ENCODE measurements around the gene TTLL1. TPM values are rescaled to one million over a fixed set of nuclear protein-coding genes. Genes with fewer than 3 reads are reported as not detected.

Gene TTLL1
- polyA plus RNA-seq, 1 donor (not counting 4 experiments of a cell fraction or from before 2014, with no cell fraction given): 3.5 TPM

DNA sequence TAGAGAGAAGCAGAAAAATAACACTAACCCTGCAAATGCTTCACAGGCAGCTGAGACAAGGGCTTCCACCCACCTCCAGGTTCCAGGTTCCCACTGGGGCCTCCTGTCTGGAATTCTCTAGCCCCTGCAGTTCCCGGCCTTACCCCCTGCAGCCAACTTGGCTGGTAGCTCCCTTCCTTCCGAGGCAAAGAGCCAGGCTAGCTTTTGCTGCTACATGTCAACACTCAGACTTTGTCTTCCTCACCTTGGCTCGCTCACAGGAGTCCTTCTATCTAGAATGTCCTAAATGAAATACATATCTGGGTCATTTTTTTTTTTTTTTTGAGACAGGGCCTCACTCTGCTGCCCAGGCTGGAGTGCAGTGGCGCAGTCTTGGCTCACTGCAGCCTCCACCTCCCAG is 9.9 kb upstream of the TTLL1 start:
- FAIRE-seq: peak; percentile 26
- H3K27me3 ChIP-seq (ENCODE audit: control insufficient read depth, extremely low read depth, insufficient read depth, low read length): no peaks in the 10 kb centered on the region

DNA sequence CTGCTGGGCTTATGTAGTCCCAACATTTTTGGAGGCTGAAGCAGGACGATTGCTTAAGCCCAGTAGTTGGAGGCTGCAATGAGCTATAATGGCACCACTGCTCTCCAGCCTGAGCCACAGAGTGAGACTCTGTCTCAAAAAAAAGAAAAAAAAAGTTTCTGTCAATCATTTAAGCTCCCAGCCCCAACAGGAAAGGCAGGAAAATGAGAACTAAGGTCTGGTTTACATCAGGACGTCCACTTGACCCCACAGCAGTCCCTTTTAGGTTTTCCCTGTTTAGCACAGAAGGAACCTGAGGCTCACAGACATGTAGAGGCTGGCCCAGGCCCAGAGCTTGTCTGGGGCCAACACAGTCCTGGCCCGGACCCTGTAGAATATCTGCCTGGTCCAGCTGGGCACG is 9.2 kb upstream of the TTLL1 start:
- Histone ChIP-seq H3K9me1 (ENCODE audit: control insufficient read depth, extremely low read depth, insufficient read depth, low read length) (no peaks in the 10 kb centered on the region), H3K79me2 (ENCODE audit: control insufficient read depth, insufficient read depth, low read length) (no peaks in the 10 kb centered on the region), H3K27me3 (ENCODE audit: control insufficient read depth, extremely low read depth, insufficient read depth, low read length) (no peaks in the 10 kb centered on the region), H4K20me1 (ENCODE audit: control insufficient read depth, extremely low read depth, insufficient read depth, low read length) (no peaks in the 10 kb centered on the region), H3K4me1 (ENCODE audit: control insufficient read depth, extremely low read depth, insufficient read depth, low read length) (peaks cover 24% of the 10 kb centered on the region), H3K9ac (ENCODE audit: control insufficient read depth, extremely low read depth, insufficient read depth, low read length) (no peak overlapping the region), H3K4me3 (ENCODE audit: control insufficient read depth in 2 of 3, extremely low read depth in 1 of 3, insufficient read depth in 2 of 3, low read depth in 1 of 3, low read length in 3 of 3) (no peak overlapping the region), H3K27ac (ENCODE audit: control insufficient read depth, insufficient read depth, low read length) (no peak overlapping the region), H3K36me3 (ENCODE audit: control insufficient read depth in 2 of 2, extremely low read depth in 1 of 2, insufficient read depth in 2 of 2, low read length in 2 of 2) (no peaks in the 10 kb centered on the region), H2AFZ (ENCODE audit: control insufficient read depth, low read length) (peak overlapping the region; percentile 26), H3K9me3 (ENCODE audit: control insufficient read depth, low read depth, low read length) (peaks cover 9% of the 10 kb centered on the region), H3K4me2 (ENCODE audit: control insufficient read depth, extremely low read depth, insufficient read depth, low read depth, low read length) (no peak overlapping the region)
- TF ChIP-seq, protein P1, sequence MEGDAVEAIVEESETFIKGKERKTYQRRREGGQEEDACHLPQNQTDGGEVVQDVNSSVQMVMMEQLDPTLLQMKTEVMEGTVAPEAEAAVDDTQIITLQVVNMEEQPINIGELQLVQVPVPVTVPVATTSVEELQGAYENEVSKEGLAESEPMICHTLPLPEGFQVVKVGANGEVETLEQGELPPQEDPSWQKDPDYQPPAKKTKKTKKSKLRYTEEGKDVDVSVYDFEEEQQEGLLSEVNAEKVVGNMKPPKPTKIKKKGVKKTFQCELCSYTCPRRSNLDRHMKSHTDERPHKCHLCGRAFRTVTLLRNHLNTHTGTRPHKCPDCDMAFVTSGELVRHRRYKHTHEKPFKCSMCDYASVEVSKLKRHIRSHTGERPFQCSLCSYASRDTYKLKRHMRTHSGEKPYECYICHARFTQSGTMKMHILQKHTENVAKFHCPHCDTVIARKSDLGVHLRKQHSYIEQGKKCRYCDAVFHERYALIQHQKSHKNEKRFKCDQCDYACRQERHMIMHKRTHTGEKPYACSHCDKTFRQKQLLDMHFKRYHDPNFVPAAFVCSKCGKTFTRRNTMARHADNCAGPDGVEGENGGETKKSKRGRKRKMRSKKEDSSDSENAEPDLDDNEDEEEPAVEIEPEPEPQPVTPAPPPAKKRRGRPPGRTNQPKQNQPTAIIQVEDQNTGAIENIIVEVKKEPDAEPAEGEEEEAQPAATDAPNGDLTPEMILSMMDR (optimal IDR thresholded peaks at IDR 0.05 in 1 of 3, IDR thresholded peaks at IDR 0.05 in 1 of 3, conservative IDR thresholded peaks at IDR 0.05 in 1 of 3; ENCODE audit: extremely low read depth in 1 of 3, insufficient read depth in 2 of 3, low read length in 3 of 3): no peak
- no peak for TF ChIP-seq EZH2 (IDR thresholded peaks at IDR 0.05; ENCODE audit: low read length)
- dilution Hi-C loops (cut with MboI; ENCODE audit: extremely low pct_ligation_motif_present, low sequenced_read_pairs): no loop called here
- no peak for FAIRE-seq
- no peak for DNase-seq (ENCODE audit: low read depth, low spot score)

More for the DNA sequence above, 9.9 kb upstream of the TTLL1 start:
- Histone ChIP-seq H3K36me3 (ENCODE audit: control insufficient read depth in 2 of 2, extremely low read depth in 1 of 2, insufficient read depth in 2 of 2, low read length in 2 of 2) (no peaks in the 10 kb centered on the region), H3K27ac (ENCODE audit: control insufficient read depth, insufficient read depth, low read length) (no peak overlapping the region), H3K79me2 (ENCODE audit: control insufficient read depth, insufficient read depth, low read length) (no peaks in the 10 kb centered on the region), H3K4me2 (ENCODE audit: control insufficient read depth, extremely low read depth, insufficient read depth, low read depth, low read length) (no peak overlapping the region), H4K20me1 (ENCODE audit: control insufficient read depth, extremely low read depth, insufficient read depth, low read length) (no peaks in the 10 kb centered on the region), H3K9ac (ENCODE audit: control insufficient read depth, extremely low read depth, insufficient read depth, low read length) (no peak overlapping the region), H2AFZ (ENCODE audit: control insufficient read depth, low read length) (no peak overlapping the region), H3K4me3 (ENCODE audit: control insufficient read depth in 2 of 3, extremely low read depth in 1 of 3, insufficient read depth in 2 of 3, low read depth in 1 of 3, low read length in 3 of 3) (no peak overlapping the region), H3K9me3 (ENCODE audit: control insufficient read depth, low read depth, low read length) (peaks cover 9% of the 10 kb centered on the region), H3K9me1 (ENCODE audit: control insufficient read depth, extremely low read depth, insufficient read depth, low read length) (no peaks in the 10 kb centered on the region), H3K4me1 (ENCODE audit: control insufficient read depth, extremely low read depth, insufficient read depth, low read length) (peaks cover 19% of the 10 kb centered on the region)
- TF ChIP-seq, protein P1 (optimal IDR thresholded peaks at IDR 0.05 in 1 of 3, IDR thresholded peaks at IDR 0.05 in 1 of 3, conservative IDR thresholded peaks at IDR 0.05 in 1 of 3; ENCODE audit: extremely low read depth in 1 of 3, insufficient read depth in 2 of 3, low read length in 3 of 3): no peak
- TF ChIP-seq EZH2 (IDR thresholded peaks at IDR 0.05; ENCODE audit: low read length): no peak
- DNase-seq (ENCODE audit: low read depth, low spot score): no peak
- dilution Hi-C loops (cut with MboI; ENCODE audit: extremely low pct_ligation_motif_present, low sequenced_read_pairs): no loop called here
